GM18526 (cell line): ENCODE results near the gene MYPOP.

Experiments used
- POLR2A ChIP-seq: IDR thresholded peaks from 3 replicates; pipeline ENCODE4 v1.6.1; 2011; ENCODE audit not compliant: insufficient read length; ENCODE audit errors: extremely low read depth

Gene MYPOP

DNA sequence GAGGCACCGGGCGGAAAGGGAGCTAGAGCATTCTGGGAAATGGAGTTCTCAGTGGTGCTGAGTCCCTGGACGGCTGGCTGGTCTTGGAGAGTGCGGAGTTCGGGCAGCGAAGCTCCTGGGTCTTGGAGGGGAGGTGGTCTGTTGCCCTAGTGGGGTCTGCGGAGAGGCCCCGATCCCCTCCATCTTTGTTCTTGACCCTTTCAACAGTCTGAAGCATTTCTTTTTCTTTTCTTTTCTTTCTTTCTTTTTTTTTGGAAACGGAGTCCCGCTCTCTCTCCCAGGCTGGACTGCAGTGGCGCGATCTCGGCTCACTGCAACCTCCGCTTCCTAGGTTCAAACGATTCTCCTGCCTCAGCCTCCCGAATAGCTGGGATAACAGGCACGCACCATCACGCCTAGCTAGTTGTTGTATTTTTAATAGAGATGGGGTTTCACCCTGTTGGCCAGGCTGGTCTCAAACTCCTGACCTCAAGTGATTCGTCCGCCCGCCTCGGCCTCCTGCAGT lies 39.0 kb downstream of the MYPOP start:
- no peak for TF ChIP-seq POLR2A

DNA sequence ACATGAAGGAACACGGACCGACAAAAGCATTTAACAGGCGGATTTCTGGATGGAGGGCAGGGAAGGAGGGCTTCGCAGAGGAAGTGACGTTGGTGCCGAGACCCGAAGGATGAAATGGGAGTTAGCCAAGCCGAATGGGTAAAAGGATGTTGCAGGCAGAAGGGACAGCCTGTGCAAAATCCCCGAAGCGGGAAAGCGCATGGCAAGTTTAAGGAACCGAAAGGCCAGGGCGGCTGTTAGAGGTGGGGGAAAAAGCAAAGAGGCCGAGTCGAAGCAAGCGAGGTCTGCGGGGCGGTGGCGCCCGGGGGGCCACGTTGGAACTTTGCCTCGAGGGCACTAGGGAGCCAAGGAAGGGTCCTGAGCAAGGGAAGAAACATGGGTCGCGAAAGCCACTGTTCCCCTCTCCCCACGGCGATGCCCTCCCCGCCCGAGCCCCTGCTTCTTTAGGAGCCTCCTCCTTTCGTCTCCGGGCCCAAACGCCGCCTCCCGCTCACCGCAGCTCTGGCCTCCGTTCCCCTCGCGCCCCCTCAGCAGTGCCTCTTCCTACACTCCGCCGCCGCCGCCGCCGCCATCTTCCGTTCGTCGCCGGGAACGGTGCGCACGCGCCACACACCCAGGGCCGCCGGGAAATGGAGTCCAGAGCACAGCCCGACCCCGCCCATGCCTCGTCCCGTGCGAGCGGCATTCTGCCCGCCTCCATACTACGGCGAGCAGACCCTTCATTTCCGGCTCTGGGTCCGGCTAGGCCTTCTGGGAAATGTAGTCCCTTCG lies 39.7 kb downstream of the MYPOP start, which contains the start of gene SYMPK:
Gene SYMPK, minus strand, starts transcription at position 584 of the 771 bp plus-strand sequence. CDS start 8,652 bp downstream, outside the sequence.
- peak; percentile 65 for TF ChIP-seq POLR2A

- no peak for TF ChIP-seq POLR2A
Observed at GRCh38 chr19:45862271-45862563, 40.2 kb downstream of the MYPOP start.

DNA sequence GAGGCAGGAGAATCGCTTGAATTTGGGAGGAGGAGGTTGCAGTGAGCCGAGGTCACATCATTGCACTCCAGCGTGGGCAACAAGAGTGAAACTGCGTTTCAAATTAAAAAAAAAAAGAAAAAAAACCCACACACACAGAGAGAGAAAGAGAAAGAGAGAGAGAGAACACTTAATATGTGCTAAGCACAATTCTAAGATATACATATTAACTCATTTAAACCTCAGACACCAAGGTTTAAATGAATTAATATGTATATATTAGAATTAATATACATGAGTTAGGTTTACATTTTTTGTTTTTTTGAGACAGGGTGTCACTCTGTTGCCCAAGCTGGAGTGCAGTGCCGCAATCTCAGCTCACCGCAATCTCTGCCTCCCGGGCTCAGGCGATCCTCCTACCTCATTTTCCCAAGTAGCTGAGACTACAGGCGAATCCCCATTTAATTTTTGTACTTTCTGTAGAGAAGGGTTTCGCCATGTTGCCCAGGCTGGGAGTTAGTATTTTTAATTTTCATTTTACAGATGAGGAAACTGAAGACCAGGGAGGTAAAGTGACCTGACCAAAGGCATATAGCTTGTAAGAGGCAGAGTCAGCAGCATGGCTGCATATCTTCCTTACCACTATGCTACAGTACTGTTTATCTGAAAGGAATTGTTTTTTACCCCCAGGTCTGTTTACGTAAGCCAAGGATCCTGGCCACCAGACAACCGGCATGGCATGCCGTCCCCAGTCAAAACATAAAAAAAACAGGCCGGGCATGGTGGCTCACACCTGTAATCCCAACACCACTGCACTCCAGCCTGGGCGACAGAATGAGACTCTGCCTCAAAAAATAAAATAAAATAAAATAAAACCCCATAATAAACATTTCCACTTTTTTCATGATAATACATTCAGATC lies 41.8 kb downstream of the MYPOP start:
- no peak for TF ChIP-seq POLR2A

DNA sequence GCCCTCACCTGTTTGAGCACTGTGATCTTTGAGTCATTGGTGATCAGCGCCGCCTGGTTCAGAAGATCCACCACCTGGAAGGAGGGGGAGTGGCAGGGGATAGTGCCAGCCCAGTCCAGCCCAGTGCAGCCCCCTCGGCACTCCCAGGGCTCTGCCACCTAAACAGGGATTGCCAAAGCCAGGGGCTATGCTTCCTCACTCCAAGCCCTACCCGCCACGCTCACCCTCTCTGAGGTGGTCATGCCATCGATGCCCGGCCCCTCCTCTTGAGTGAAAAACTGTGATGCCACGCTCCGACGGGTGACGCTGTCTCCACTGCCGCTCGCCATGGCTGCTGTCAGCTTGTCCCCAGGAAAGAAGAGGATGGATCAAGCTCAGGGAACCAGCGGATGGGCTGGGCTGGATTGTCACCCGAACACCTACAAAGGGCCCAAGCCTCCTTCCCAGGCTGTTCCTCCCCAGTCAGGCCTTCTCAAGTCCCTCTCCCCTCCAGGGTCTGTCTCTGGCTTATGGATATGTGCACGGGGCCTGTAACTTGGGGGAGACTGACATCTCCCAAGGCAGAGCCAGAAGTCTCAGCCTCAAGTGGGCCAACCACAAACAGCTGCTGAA lies 48.1 kb downstream of the MYPOP start:
- no peak for TF ChIP-seq POLR2A

GRCh38 chr19:45852983-45853382 lies 49.4 kb downstream of the MYPOP start:
- no peak for TF ChIP-seq POLR2A

DNA sequence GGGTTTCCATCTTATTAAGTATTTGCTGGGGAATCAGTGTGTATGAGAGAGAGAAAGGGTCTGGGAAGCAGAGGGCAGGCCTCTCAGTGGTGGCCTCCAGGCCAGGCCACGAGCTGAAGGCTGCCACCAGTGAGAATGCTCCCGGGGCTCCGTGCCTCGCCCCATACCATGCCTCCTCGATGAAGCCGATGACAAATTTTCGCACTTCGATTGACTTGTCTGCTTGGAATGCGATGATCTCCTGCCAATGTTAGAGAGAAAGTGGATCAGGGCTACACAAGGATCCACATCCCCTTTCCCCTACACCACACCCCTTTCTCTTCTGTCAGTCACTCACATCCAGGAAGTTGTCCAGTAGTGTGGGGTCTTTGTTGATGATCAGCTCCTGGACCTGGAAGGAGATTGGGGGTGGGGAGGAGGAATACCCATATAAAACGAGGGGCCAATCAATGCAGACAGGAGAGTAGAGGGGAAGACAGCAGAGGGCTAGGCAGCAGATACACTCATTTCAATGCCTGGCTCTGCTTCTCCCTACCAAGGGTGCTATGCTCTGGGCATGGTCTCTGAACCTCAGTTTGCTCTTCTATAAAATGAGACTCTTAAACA lies 50.2 kb downstream of the MYPOP start:
- no peak for TF ChIP-seq POLR2A

- TF ChIP-seq POLR2A = no peak
Observed at GRCh38 chr19:45848922-45849321, 53.5 kb downstream of the MYPOP start.

DNA sequence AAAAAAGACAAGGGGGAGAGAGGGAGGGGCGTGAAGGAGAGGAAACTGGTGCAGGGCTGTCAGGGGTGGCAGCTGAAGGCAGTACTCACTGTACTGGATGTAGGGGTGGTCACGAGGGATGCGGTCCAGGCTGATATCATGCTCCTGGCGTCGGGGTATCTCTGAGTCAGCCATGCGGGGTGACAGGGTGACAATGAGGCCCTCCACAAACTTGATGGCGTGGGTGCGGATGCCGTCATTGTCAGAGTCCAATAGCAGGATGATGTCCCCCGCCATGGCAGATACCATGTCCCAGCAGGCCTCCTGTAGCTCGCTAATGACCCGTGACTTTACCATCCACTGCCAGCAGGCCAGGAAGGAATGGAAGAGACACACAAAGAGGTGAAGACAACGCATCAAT lies 54.8 kb downstream of the MYPOP start:
- no peak for TF ChIP-seq POLR2A

GRCh38 chr19:45842198-45842597 lies 60.2 kb downstream of the MYPOP start:
- no peak for TF ChIP-seq POLR2A
